H54 (cell line): ENCODE measurements around the gene KIZ.
"Not testable (repeated sequence)": the region's sequence is repeated elsewhere in the genome, so short reads cannot be mapped to it uniquely, and the experiment has no call there.

Experiments used
- DNase-seq: peaks from one replicate; pipeline ENCODE4 v3.0.0; 2011; ENCODE audit warnings: low spot score, mixed read lengths; ENCODE audit not compliant: insufficient read length
- FAIRE-seq: peaks from 3 replicates; lab custom pipeline; 2011; peaks lifted over from hg19 to GRCh38; lab: Jason Lieb, UNC
- POLR2A ChIP-seq: IDR thresholded peaks from 2 replicates; pipeline ENCODE4 v1.6.1; 2011; ENCODE audit warnings: low read depth, mild to moderate bottlenecking, low read length

Gene KIZ

GRCh38 chr20:21161926-21162325, 36.0 kb downstream of the KIZ start:
- no peak for TF ChIP-seq POLR2A
- DNase-seq (no peak), FAIRE-seq (no peak)

- no peak for FAIRE-seq
- no peak for DNase-seq
- TF ChIP-seq POLR2A, result no peak
These were observed 36.7 kb downstream of the KIZ start for GRCh38 chr20:21162631-21163030.

DNA sequence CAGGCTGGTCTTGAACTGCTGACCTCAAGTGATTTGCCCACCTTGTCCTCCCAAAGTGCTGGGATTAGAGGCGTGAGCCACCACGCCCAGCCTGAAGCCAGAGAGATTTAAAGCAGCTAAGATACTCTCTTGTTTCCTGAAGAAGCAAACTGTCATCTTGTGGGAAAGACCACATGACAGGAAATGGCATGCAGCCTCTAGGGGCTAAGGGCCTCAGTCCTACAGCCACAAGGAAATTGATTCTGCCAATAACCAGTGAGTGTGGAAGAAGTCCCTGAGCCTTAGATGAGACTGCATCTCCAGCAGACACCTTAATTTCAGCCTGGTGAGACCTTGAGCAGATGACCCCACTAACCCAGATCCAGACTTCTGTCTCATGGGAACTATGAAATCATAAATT, 40.9 kb downstream of the KIZ start:
- FAIRE-seq, result no peak
- no peak for TF ChIP-seq POLR2A
- DNase-seq, result no peak

DNA sequence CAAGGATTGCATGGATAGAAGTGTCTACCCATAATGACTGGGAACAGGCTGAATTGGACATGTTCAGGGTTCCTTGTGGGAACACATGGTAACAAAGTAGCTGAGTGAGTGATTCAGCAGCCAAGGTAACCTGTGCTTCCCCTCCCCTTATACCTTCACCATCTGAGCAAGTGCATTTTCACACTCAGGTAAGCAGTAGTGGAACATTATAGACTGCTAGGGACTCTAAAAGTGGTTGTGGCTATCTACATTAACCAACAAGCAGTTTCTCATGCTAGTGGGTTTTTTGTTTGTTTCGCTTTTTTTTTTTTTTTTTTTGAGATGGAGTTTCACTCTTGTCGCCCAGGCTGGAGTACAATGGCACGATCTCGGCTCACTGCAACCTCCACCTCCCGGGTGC, 41.4 kb downstream of the KIZ start:
- DNase-seq, result no peak
- no peak for FAIRE-seq
- no peak for TF ChIP-seq POLR2A

DNA sequence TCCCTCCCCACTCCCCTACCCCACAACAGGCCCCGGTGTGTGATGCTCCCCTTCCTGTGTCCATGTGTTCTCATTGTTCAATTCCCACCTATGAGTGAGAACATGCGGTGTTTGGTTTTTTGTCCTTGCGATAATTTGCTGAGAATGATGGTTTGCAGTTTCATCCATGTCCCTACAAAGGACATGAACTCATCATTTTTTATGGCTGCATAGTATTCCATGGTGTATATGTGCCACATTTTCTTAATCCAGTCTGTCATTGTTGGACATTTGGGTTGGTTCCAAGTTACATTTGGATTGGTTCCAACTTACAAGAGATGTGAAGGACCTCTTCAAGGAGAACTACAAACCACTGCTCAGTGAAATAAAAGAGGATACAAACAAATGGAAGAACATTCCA, 42.2 kb downstream of the KIZ start:
- not testable (repeated sequence) for DNase-seq, FAIRE-seq

GRCh38 chr20:21172626-21173025, 46.7 kb downstream of the KIZ start:
- FAIRE-seq (no peak), DNase-seq (no peak)
- no peak for TF ChIP-seq POLR2A

- DNase-seq, result no peak
- TF ChIP-seq POLR2A, result no peak
- no peak for FAIRE-seq
These were observed 47.6 kb downstream of the KIZ start for GRCh38 chr20:21173485-21173884.

GRCh38 chr20:21174516-21175239, 48.8 kb downstream of the KIZ start:
- no peak for TF ChIP-seq POLR2A
- DNase-seq, result no peak
- no peak for FAIRE-seq

DNA sequence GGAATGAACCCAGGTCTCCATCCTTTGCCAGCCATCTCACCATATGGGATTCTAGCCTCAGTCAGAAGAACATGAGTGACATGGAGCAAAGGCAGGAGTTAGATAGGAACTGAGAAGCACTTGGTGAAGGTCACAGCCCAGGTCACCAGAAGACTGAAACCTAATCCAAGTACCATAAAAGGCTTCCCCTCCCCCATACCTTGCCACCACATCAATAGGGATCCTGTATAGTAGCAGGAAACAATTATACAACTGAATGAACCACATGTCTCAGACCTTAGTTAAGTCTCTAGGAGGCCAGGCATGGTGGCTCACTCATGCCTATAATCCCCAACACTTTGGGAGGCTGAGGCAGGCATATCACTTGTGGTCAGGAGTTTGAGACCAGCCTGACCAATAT, 49.6 kb downstream of the KIZ start:
- no peak for FAIRE-seq
- TF ChIP-seq POLR2A, result no peak
- no peak for DNase-seq

- DNase-seq, result no peak
- no peak for FAIRE-seq
- TF ChIP-seq POLR2A, result no peak
These were observed 51.9 kb downstream of the KIZ start for GRCh38 chr20:21177767-21178166.

DNA sequence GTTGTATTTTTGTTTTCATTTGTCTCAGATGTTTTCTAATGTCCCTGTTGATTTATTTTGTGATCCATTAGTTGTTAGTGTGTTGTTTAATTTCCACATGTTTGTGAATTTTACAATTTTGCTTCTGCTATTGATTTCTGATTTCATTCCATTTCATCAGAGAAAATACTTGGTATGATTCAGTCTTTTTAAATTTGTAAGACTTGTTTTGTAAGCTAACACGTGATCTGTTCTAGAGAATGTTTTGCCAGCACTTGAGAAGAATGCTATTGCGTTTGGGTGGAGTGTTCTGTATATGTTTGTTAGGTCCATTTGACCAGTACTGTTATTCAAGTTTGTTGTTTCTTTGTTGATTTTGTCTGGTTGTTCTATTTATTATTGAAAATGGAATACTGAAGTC, 53.9 kb downstream of the KIZ start:
- no peak for DNase-seq
- no peak for FAIRE-seq
- TF ChIP-seq POLR2A, result no peak

- DNase-seq (no peak), FAIRE-seq (no peak)
- no peak for TF ChIP-seq POLR2A
These were observed 54.4 kb downstream of the KIZ start for GRCh38 chr20:21180248-21180647.

DNA sequence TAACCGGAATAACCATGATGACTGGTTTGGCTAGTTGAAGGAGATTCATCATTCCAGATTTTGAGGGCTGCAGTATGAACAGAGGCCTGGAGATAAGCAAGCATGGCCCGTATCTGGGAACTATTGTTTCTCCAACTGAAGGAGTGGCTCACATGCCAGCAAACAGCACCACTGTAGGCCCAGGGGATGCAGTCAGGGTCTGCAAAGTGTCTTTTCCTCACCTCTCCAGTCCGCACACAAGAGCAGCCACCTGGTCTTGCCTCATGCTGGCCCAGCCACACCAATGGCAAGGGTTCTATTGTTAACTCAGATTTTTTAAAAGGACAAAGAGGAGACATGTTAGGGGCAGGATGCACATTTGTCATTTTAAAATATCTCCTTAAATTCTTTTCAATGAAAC, 55.1 kb downstream of the KIZ start:
- no peak for TF ChIP-seq POLR2A
- no peak for DNase-seq
- no peak for FAIRE-seq

DNA sequence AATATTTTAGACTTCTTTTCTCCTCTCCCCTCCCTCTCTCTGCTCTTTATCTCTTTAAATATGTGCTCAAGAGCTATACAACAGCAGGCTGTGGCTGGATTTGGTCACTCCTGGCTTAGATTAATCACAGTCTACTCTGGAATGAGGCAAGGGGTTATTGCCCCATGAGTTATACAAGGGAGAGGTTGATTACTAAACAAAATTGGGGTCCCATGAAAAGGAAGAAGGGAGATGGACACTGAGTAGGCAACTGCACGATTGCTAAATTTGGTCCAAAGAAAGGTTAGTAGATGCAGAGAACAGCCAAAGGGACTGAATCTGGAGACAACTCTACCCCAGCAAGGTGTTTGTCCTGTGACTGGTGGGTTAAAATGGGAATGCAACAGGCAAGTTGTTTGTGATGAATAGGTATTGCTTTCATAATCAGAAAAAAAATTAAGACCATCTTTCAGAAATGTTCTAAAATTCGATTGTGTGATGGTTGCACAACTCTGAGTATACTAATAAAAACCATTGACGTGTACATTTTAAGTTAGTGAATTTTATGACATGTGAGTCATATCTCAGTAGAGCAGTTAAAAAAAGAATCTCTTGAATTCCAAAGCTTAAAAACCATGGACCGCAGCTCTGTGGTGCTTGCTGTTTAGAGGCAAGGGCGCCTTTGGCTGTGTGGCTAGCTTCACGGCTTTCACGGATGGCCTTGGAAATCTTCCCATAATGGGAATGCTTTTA, 57.1 kb downstream of the KIZ start:
- DNase-seq (peak; percentile 42), FAIRE-seq (peak; percentile 38)
- no peak for TF ChIP-seq POLR2A

GRCh38 chr20:21183722-21184121, 57.8 kb downstream of the KIZ start:
- TF ChIP-seq POLR2A, result no peak
- FAIRE-seq (no peak), DNase-seq (peak; percentile 49)

- no peak for FAIRE-seq
- no peak for DNase-seq
- TF ChIP-seq POLR2A, result no peak
These were observed 58.9 kb downstream of the KIZ start for GRCh38 chr20:21184819-21185218.
